Dedifferentiated amniotic fluid mesenchymal stem cell (primary cell): Measurements from ENCODE around the gene ALDH9A1.
"Not testable (repeated sequence)": the region's sequence is repeated elsewhere in the genome, so short reads cannot be mapped to it uniquely, and the experiment has no call there.

Source experiments
- DNase-seq: peaks from one replicate; pipeline ENCODE4 v3.0.0-alpha.2; 2016; ENCODE audit errors: extremely low spot score

ALDH9A1 gene

DNA sequence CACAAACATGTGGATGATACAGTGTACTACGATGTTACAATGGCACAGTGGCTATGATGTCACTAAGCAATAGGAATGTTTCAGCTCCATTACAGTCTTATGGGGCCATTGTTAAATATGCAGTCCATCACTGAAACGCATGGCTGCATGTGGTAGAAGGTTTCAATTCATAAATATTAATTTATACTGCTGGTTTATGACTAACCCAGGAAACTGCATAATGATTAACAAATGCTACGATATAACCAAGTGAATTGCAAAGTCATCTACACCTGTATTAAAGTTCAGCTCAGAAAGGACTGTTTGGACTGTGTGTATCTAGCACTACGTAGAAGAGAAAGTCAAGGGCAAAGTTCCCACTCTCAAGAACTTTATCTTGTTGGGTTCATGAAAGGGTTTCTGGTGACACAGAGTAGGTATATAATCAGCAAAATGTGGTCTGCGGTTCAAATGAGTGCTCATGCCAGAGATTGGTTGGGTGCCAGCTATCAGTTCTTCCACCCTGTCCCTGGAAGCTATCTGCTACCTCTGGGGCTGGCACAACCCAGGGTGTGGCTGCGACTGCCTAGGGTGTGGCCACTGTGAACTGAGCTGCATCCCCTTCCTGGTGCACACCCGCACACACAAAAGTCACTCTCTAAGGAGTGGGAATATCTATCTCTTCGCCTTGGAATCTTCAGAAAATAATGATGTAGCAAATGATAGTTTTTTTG is 52.6 kb downstream of the ALDH9A1 start:
- DNase-seq, result no peak

GRCh38 chr1:165644064-165644735 is 54.2 kb downstream of the ALDH9A1 start:
- DNase-seq, result no peak

- DNase-seq, result no peak
These were observed 57.0 kb downstream of the ALDH9A1 start for GRCh38 chr1:165641231-165641987.

DNA sequence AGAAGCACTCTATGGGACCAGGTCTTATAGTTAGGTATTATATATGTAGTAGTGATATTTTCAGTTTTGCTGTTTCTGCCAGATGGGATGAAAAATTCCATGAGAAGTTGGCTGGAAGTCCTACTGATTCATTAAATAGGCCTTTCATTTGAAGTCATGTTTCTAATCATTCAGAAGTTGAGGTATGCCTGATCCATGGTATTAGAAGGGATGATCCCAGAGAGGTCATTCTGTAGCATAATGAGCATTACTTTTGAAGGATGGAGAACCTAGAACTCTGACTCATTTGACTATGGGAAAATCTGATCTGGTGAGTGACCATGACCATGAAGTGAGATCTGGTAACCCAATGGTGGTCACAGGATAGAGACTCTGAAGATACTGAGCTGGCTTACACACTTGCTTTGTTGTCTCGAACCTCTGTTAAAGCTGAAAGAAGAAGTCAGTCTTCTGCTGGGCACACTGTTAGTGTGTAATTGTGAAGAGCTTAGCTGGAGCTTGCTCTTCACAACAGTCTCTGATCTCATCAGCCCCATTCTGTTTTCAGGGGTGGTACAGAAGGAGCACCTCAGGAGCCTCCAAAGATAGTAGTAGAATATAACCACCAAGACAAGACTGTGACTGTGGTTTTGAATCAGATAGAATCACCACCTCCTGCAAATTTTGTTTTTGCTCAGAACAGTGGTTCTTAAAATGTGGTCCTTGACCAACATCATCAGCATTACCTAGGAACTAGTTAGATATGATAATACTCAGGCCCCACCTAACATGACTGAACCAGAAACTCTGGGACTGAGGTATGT is 58.3 kb downstream of the ALDH9A1 start:
- no peak for DNase-seq

- not testable (repeated sequence) for DNase-seq
These were observed 60.2 kb downstream of the ALDH9A1 start for GRCh38 chr1:165638211-165638610.

GRCh38 chr1:165637427-165637826 is 60.9 kb downstream of the ALDH9A1 start:
- DNase-seq, result peak; percentile 30

GRCh38 chr1:165635823-165636222 is 62.5 kb downstream of the ALDH9A1 start:
- no peak for DNase-seq

DNA sequence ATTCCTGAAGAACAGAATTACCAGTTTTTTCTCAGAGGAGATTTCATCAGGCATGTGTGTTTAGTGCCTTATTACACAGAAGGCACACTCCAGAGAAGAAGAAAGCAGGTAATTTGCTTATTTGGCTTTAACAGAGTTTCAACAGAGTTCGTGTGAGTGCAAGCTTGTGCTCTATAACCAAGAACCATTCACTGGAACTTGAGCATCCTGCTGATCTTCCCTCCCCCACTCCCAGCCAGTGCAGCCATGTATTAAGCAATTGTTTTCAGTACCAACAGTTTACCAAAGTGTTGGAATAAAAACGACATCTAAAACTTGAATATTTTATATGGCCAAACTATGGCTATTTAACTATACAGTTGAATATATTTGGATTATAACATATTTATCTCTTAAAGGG is 63.0 kb downstream of the ALDH9A1 start:
- DNase-seq, result no peak

- DNase-seq, result no peak
These were observed 64.0 kb downstream of the ALDH9A1 start for GRCh38 chr1:165634154-165634921.

DNA sequence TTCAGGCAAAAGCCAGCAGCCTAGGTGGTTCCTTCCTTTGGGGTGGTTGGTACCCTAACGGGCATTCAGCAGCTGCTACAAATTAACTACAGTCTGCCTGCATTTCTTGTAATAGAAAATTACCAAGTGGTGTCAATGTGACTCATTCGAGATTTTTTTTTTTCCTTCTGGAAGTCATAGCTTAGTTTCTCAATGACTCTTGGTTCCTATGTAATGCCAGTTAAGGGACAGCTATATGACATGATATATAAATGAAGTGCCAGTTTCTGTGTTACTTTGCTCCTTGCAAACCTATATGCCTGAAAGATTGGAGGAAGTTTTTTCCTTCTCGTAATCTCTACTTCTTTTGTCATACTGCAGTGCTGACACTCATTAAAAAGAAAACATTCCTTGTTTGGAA is 64.7 kb downstream of the ALDH9A1 start:
- peak; percentile 38 for DNase-seq

DNA sequence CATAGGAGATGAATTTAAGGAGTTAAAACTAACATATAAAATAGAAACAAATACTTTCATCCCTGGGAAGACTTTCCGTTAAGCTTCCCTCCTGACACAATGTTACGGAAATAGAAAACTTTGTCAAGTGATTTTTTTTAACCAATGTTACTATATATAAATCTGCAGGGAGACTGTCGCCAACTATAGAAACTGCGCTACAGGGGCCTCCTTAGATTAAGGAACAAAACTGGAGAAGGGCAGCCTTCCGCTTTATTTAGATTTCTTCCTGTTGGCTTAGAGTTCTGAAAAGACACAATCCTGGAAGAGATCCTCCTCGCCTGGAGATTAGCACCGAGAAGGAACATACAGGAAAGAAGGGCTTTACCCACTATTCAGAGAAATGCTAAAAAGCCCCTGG is 65.9 kb downstream of the ALDH9A1 start:
- no peak for DNase-seq

DNA sequence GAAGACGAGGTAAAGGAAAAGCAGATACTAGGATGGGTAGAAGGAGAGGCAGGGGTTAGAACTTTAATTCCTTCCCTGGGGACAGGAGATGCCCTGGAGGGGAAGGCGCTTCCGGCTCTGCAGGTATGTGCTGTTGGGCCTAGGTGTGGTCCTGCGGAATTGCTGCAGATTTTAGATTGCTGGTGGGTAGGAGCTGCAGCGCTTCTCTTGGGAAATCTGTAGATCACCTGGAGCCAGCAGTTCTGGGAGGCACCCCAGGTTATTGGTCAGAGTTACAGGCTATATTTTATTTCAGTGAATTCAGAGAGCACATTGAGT is 66.3 kb downstream of the ALDH9A1 start:
- no peak for DNase-seq

DNA sequence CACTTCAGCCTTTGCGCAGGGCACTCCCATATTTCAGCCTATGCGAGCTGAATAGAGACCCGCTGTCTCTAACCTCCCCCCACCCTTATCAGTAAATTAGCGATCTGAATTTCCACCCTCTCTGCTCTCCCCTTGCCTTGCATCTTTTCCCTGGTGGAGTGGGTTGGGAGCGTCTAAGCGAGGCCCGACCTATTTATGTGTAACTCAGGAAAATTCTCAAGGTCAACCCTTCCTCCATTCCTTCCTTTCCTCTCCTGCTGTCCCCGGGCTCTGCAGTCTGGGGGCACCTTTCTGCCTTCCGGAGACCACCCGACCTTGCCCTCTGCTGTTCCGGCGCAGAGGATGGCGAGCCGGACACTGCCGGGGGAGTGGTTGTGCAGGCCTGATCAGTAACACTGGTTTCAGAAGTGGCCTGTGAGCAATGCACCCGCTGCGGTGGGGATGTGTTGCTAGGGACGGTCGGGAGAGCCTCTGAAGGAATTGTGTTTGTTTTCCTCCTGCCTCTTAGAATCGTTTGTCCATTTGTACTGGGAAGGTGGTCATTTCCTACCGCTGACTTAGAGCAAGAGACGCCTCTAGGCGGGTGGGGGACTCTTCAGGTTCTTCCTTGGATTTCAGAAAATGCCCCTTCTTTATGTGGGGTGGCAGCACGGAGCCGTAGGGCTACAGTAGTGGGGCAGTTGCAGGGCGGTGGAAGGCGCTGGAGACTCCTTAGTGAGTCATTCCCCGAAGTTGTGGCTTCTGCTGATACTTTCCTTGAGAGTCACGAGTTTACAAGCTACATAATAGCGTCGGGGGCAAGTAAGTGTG is 66.8 kb downstream of the ALDH9A1 start:
- DNase-seq, result peak; percentile 76

GRCh38 chr1:165630629-165631341 is 67.6 kb downstream of the ALDH9A1 start, which contains the start of gene MGST3:
MGST3 (plus strand) TSS chr1:165631234; CDS start chr1:165649848, 18,614 bp downstream.
- peak; percentile 92 for DNase-seq

DNA sequence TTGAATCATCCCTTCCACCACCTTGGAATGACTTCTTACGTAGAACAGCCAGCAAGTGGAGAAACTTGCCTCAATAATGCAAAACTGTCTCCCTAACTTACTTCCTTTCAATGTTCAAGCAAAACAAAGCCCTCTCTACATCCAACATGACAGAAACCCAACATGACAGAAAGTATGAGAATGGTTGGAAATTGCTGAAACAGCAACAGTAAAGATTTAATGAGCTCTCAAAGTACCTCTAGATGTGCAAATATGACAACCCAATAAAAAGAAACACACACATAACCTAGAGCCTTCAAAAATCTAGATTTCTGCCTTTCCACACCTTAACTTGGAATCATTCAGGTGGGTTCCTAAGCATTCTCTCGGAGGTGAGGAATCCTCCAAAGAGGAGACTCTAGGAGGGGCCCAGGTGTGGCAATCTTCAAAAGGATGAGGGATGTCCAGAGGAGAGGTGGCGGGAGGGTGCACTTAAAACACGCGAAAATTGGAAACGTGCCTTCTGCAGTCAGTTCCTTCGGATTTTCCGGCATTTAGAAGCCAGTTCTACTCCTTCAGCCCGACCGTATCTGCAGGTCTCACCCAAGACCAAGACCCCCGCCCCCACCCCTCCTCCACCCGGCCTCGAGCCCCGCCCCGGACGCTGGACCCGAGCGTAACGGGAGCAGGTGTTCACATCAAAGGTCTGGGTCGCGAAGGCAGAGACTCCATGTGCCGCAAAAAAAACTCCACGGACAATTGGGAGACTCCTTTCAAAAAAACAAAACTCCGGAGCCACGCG is 68.3 kb downstream of the ALDH9A1 start:
- DNase-seq, result no peak

- no peak for DNase-seq
These were observed 69.2 kb downstream of the ALDH9A1 start for GRCh38 chr1:165629151-165629550.

GRCh38 chr1:165628147-165628822 is 70.1 kb downstream of the ALDH9A1 start:
- DNase-seq, result no peak

- no peak for DNase-seq
These were observed 73.9 kb downstream of the ALDH9A1 start for GRCh38 chr1:165624441-165624840.
